ENCODE data around the gene CAMTA1.

The CAMTA1 gene

GRCh38 chr1:7676274-7676945 is 891.2 kb downstream of the CAMTA1 start:
- no peak for ATAC-seq
- no peak for TF ChIP-seq TOX (CRISPR knock-in tag; IDR thresholded peaks at IDR 0.05; ENCODE audit: borderline replicate concordance)
- TF ChIP-seq SNAI2 (CRISPR knock-in tag; IDR thresholded peaks at IDR 0.05) = no peak
- no peak for TF ChIP-seq TCF4 (CRISPR knock-in tag; IDR thresholded peaks at IDR 0.05; ENCODE audit: borderline replicate concordance)
- no peak for TF ChIP-seq ZNF565 (CRISPR knock-in tag; conservative IDR thresholded peaks at IDR 0.05; ENCODE audit: low read depth)
- no peak for TF ChIP-seq BACH2 (CRISPR knock-in tag; IDR thresholded peaks at IDR 0.05; ENCODE audit: borderline replicate concordance)
- TF ChIP-seq, protein P1, sequence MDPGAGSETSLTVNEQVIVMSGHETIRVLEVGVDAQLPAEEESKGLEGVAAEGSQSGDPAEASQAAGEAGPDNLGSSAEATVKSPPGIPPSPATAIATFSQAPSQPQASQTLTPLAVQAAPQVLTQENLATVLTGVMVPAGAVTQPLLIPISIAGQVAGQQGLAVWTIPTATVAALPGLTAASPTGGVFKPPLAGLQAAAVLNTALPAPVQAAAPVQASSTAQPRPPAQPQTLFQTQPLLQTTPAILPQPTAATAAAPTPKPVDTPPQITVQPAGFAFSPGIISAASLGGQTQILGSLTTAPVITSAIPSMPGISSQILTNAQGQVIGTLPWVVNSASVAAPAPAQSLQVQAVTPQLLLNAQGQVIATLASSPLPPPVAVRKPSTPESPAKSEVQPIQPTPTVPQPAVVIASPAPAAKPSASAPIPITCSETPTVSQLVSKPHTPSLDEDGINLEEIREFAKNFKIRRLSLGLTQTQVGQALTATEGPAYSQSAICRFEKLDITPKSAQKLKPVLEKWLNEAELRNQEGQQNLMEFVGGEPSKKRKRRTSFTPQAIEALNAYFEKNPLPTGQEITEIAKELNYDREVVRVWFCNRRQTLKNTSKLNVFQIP (CRISPR knock-in tag; IDR thresholded peaks at IDR 0.05; ENCODE audit: borderline replicate concordance, low read depth) = no peak
- TF ChIP-seq ZNF70 (CRISPR knock-in tag; IDR thresholded peaks at IDR 0.05) = no peak
- no peak for TF ChIP-seq ISL1 (CRISPR knock-in tag; IDR thresholded peaks at IDR 0.05)
- TF ChIP-seq GLIS3 (CRISPR knock-in tag; IDR thresholded peaks at IDR 0.05) = no peak
- TF ChIP-seq PPARA (CRISPR knock-in tag; IDR thresholded peaks at IDR 0.05; ENCODE audit: borderline replicate concordance) = no peak
- TF ChIP-seq ESRRG (CRISPR knock-in tag; IDR thresholded peaks at IDR 0.05) = no peak
- no peak for TF ChIP-seq PATZ1 (CRISPR knock-in tag; IDR thresholded peaks at IDR 0.05; ENCODE audit: borderline replicate concordance)
- TF ChIP-seq ZC3H10 (CRISPR knock-in tag; IDR thresholded peaks at IDR 0.05) = no peak
- TF ChIP-seq RARB (CRISPR knock-in tag; IDR thresholded peaks at IDR 0.05) = no peak
- TF ChIP-seq, protein P2, sequence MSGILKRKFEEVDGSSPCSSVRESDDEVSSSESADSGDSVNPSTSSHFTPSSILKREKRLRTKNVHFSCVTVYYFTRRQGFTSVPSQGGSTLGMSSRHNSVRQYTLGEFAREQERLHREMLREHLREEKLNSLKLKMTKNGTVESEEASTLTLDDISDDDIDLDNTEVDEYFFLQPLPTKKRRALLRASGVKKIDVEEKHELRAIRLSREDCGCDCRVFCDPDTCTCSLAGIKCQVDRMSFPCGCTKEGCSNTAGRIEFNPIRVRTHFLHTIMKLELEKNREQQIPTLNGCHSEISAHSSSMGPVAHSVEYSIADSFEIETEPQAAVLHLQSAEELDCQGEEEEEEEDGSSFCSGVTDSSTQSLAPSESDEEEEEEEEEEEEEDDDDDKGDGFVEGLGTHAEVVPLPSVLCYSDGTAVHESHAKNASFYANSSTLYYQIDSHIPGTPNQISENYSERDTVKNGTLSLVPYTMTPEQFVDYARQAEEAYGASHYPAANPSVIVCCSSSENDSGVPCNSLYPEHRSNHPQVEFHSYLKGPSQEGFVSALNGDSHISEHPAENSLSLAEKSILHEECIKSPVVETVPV (CRISPR knock-in tag; IDR thresholded peaks at IDR 0.05) = no peak
- TF ChIP-seq ZFP3 (CRISPR knock-in tag; IDR thresholded peaks at IDR 0.05) = no peak
- TF ChIP-seq, protein P3, sequence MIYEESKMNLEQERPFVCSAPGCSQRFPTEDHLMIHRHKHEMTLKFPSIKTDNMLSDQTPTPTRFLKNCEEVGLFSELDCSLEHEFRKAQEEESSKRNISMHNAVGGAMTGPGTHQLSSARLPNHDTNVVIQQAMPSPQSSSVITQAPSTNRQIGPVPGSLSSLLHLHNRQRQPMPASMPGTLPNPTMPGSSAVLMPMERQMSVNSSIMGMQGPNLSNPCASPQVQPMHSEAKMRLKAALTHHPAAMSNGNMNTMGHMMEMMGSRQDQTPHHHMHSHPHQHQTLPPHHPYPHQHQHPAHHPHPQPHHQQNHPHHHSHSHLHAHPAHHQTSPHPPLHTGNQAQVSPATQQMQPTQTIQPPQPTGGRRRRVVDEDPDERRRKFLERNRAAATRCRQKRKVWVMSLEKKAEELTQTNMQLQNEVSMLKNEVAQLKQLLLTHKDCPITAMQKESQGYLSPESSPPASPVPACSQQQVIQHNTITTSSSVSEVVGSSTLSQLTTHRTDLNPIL (CRISPR knock-in tag; IDR thresholded peaks at IDR 0.05; ENCODE audit: low read depth) = no peak

GRCh38 chr1:7677111-7677510 is 891.9 kb downstream of the CAMTA1 start:
- ATAC-seq = no peak

More at GRCh38 chr1:7677111-7677510, 891.9 kb downstream of the CAMTA1 start:
- TF ChIP-seq PPARA (CRISPR knock-in tag; IDR thresholded peaks at IDR 0.05; ENCODE audit: borderline replicate concordance) (no peak), BACH2 (CRISPR knock-in tag; IDR thresholded peaks at IDR 0.05; ENCODE audit: borderline replicate concordance) (no peak), ARNTL (CRISPR knock-in tag; IDR thresholded peaks at IDR 0.05; ENCODE audit: borderline replicate concordance, low read depth) (no peak), PATZ1 (CRISPR knock-in tag; IDR thresholded peaks at IDR 0.05; ENCODE audit: borderline replicate concordance) (no peak), TOX (CRISPR knock-in tag; IDR thresholded peaks at IDR 0.05; ENCODE audit: borderline replicate concordance) (no peak), ZFP30 (CRISPR knock-in tag; IDR thresholded peaks at IDR 0.05) (no peak), ZFP3 (CRISPR knock-in tag; IDR thresholded peaks at IDR 0.05) (no peak), ZNF70 (CRISPR knock-in tag; IDR thresholded peaks at IDR 0.05) (no peak), SNAI2 (CRISPR knock-in tag; IDR thresholded peaks at IDR 0.05) (no peak), ISL1 (CRISPR knock-in tag; IDR thresholded peaks at IDR 0.05) (no peak), RARB (CRISPR knock-in tag; IDR thresholded peaks at IDR 0.05) (no peak), ESRRG (CRISPR knock-in tag; IDR thresholded peaks at IDR 0.05) (no peak), OSR1 (CRISPR knock-in tag; IDR thresholded peaks at IDR 0.05) (no peak), ZNF565 (CRISPR knock-in tag; conservative IDR thresholded peaks at IDR 0.05; ENCODE audit: low read depth) (no peak), GLIS3 (CRISPR knock-in tag; IDR thresholded peaks at IDR 0.05) (no peak), CSDC2 (CRISPR knock-in tag; IDR thresholded peaks at IDR 0.05) (no peak), ZNF8 (CRISPR knock-in tag; IDR thresholded peaks at IDR 0.05) (no peak)
- TF ChIP-seq, protein P4, sequence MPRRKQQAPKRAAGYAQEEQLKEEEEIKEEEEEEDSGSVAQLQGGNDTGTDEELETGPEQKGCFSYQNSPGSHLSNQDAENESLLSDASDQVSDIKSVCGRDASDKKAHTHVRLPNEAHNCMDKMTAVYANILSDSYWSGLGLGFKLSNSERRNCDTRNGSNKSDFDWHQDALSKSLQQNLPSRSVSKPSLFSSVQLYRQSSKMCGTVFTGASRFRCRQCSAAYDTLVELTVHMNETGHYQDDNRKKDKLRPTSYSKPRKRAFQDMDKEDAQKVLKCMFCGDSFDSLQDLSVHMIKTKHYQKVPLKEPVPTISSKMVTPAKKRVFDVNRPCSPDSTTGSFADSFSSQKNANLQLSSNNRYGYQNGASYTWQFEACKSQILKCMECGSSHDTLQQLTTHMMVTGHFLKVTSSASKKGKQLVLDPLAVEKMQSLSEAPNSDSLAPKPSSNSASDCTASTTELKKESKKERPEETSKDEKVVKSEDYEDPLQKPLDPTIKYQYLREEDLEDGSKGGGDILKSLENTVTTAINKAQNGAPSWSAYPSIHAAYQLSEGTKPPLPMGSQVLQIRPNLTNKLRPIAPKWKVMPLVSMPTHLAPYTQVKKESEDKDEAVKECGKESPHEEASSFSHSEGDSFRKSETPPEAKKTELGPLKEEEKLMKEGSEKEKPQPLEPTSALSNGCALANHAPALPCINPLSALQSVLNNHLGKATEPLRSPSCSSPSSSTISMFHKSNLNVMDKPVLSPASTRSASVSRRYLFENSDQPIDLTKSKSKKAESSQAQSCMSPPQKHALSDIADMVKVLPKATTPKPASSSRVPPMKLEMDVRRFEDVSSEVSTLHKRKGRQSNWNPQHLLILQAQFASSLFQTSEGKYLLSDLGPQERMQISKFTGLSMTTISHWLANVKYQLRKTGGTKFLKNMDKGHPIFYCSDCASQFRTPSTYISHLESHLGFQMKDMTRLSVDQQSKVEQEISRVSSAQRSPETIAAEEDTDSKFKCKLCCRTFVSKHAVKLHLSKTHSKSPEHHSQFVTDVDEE (CRISPR knock-in tag; IDR thresholded peaks at IDR 0.05) = no peak
- TF ChIP-seq, protein P1 (CRISPR knock-in tag; IDR thresholded peaks at IDR 0.05; ENCODE audit: borderline replicate concordance, low read depth) = no peak
- TF ChIP-seq, protein P3 (CRISPR knock-in tag; IDR thresholded peaks at IDR 0.05; ENCODE audit: low read depth) = no peak
